Keratinocyte (primary cell): ENCODE results near the gene RPS15A. TPM values are rescaled to one million over a fixed set of nuclear protein-coding genes. Genes with fewer than 3 reads are reported as not detected.
"Not testable (repeated sequence)": the region's sequence is repeated elsewhere in the genome, so short reads cannot be mapped to it uniquely, and the experiment has no call there.

Source experiments
- DNase-seq: peaks from one replicate; pipeline ENCODE4 v3.0.0-alpha.2; 2011; ENCODE audit warnings: low read depth, missing footprints, low spot score
- FAIRE-seq: peaks from 2 replicates; lab custom pipeline; 2011; peaks lifted over from hg19 to GRCh38; lab: Jason Lieb, UNC
- H2AFZ ChIP-seq: 2 replicates; pipeline ENCODE4 v1.6.0; 2012; ENCODE audit warnings: low read length, control low read depth, inconsistent platforms; ENCODE audit not compliant: control insufficient read depth
- H3K27ac ChIP-seq: 2 replicates; pipeline ENCODE4 v1.5.1; 2011; ENCODE audit warnings: low read length; ENCODE audit not compliant: control insufficient read depth, insufficient read depth
- H3K27me3 ChIP-seq: 3 replicates; pipeline ENCODE4 v1.6.0; 2011; ENCODE audit warnings: low read length; ENCODE audit not compliant: control insufficient read depth, insufficient read depth; ENCODE audit errors: extremely low read depth
- H3K36me3 ChIP-seq, 2 experiments: 2 replicates in 1 of 2; 3 replicates in 1 of 2; pipeline ENCODE4 v1.5.1; 2011; ENCODE audit warnings: low read length in 2 of 2, mild to moderate bottlenecking in 1 of 2; ENCODE audit not compliant: control insufficient read depth in 2 of 2, insufficient read depth in 2 of 2; ENCODE audit errors: extremely low read depth in 1 of 2
- H3K4me1 ChIP-seq: 3 replicates; pipeline ENCODE4 v1.5.1; 2011; ENCODE audit warnings: low read length; ENCODE audit not compliant: control insufficient read depth, insufficient read depth; ENCODE audit errors: extremely low read depth
- H3K4me2 ChIP-seq: 3 replicates; pipeline ENCODE4 v1.6.0; 2011; ENCODE audit warnings: low read depth, low read length; ENCODE audit not compliant: control insufficient read depth, insufficient read depth; ENCODE audit errors: extremely low read depth
- H3K4me3 ChIP-seq, 3 experiments: fragments of 200-600 bp in 1 of 3; sonication (generic) in 1 of 3; 2 replicates in 2 of 3; 3 replicates in 1 of 3; pipeline ENCODE4 v1.5.1; 2011 to 2016; ENCODE audit warnings: low read length in 3 of 3, mild to moderate bottlenecking in 3 of 3, control low read depth in 2 of 3, inconsistent platforms in 1 of 3, low read depth in 1 of 3, mixed read lengths in 1 of 3, mixed run types in 1 of 3, moderate library complexity in 1 of 3; ENCODE audit not compliant: control insufficient read depth in 2 of 3, insufficient read depth in 2 of 3; ENCODE audit errors: extremely low read depth in 1 of 3
- H3K79me2 ChIP-seq: 2 replicates; pipeline ENCODE4 v1.6.0; 2012; ENCODE audit warnings: low read length; ENCODE audit not compliant: control insufficient read depth, insufficient read depth
- H3K9ac ChIP-seq: 3 replicates; pipeline ENCODE4 v1.6.0; 2011; ENCODE audit warnings: low read length; ENCODE audit not compliant: control insufficient read depth, insufficient read depth; ENCODE audit errors: extremely low read depth
- H3K9me1 ChIP-seq: 3 replicates; pipeline ENCODE4 v1.6.0; 2011; ENCODE audit warnings: low read length; ENCODE audit not compliant: control insufficient read depth, insufficient read depth; ENCODE audit errors: extremely low read depth
- H3K9me3 ChIP-seq: 2 replicates; pipeline ENCODE4 v1.5.1; 2012; ENCODE audit warnings: low read depth, low read length; ENCODE audit not compliant: control insufficient read depth
- H4K20me1 ChIP-seq: 3 replicates; pipeline ENCODE4 v1.6.0; 2011; ENCODE audit warnings: low read length; ENCODE audit not compliant: control insufficient read depth, insufficient read depth; ENCODE audit errors: extremely low read depth
- CTCF ChIP-seq, 3 experiments: IDR thresholded peaks in 1 of 3; conservative IDR thresholded peaks in 1 of 3; optimal IDR thresholded peaks in 1 of 3; 2 replicates in 2 of 3; 3 replicates in 1 of 3; pipeline versions ENCODE3 to v1.5.1; 2011; ENCODE audit warnings: low read length in 3 of 3, mild to moderate bottlenecking in 3 of 3, moderate library complexity in 2 of 3, control low read depth in 1 of 3, inconsistent platforms in 1 of 3; ENCODE audit not compliant: insufficient read depth in 2 of 3; ENCODE audit errors: extremely low read depth in 1 of 3
- EZH2 ChIP-seq: IDR thresholded peaks from one replicate; pipeline ENCODE4 v1.6.1; 2012; ENCODE audit warnings: inconsistent platforms, mild to moderate bottlenecking, low read length, moderate library complexity
- dilution Hi-C: fragments of 300-500 bp; cut with MboI; formaldehyde crosslinking; loops from one replicate; pipeline ENCODE4 v1.7.0; 2020; ENCODE audit warnings: low sequenced_read_pairs; ENCODE audit not compliant: extremely low pct_ligation_motif_present
- polyA plus RNA-seq, 5 experiments: library from polyadenylated mRNA; depleted of rRNA in 3 of 5; stranded (reverse) in 3 of 5; stranded (forward) in 1 of 5; unstranded in 1 of 5; fragments of >200 nt; gene quantifications; 1 replicate in 1 of 5; 2 replicates in 3 of 5; 3 replicates in 1 of 5; pipeline versions ENCODE4 v1.2.1 to v1.2.3, GENCODE V29; 2011 to 2012; ENCODE audit warnings: missing spikeins in 2 of 5, low read depth in 1 of 5, low replicate concordance in 1 of 5

Gene RPS15A
- polyA plus RNA-seq, 1 donor (not counting 4 experiments of a cell fraction or from before 2014, with no cell fraction given), result 4,116 TPM

DNA sequence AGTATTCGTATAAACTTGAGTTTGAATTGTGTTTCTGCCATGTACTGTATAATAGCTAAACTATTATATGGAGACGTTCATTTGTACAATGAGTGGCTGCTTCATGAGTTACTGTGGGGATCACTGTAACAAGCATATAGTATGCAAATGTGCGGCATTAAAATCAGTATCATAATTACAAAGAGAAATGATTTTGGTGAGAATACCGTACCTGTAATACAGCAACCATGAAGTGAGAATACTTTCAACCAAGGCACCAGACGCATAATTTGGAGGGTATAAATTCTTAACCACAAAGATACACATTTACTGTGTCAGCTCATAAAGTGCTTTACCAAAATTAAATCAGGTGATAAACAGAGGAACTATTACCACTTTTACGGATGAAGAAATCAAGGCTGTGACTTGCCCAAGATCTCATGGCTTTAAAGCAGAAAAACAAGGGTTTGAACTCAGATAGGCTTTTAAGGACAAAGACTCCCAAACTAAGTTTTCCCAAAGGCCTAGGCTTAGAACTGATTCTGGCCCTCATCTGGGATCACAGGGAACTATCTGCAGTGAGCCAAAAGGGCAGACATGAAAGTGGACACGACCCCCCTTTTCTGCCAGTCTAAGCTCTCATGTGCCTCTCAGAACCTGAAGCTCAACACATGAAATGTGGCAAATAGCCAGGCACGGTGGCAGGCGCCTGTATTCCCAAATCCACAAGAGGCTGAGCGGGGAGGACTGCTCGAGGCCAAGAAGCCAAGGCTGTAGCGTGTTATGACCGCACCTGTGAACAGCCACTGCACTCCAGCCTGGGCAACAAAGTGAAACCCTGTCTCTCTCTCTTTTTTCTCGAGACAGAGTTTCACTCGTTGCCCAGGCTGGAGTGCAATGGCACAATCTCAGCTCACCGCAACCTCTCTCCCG lies 6.4 kb downstream of the RPS15A start:
- no peak for DNase-seq
- peaks cover 30% of the 10 kb centered on the region for H3K4me1 ChIP-seq
- no peak overlapping the region for H3K9ac ChIP-seq
- dilution Hi-C loops, result no loop called here
- H3K27ac ChIP-seq, result no peak overlapping the region
- FAIRE-seq, result no peak
- no peak for TF ChIP-seq CTCF (optimal IDR thresholded peaks at IDR 0.05 in 1 of 3, IDR thresholded peaks at IDR 0.05 in 1 of 3, conservative IDR thresholded peaks at IDR 0.05 in 1 of 3; ENCODE audit: extremely low read depth in 1 of 3, insufficient read depth in 2 of 3, low read length in 3 of 3)
- TF ChIP-seq EZH2, result no peak
- H3K4me2 ChIP-seq, result no peak overlapping the region
- peaks cover 26 to 60% of the 10 kb centered on the region in 2 experiments for H3K36me3 ChIP-seq
- H2AFZ ChIP-seq, result no peak overlapping the region
- H3K4me3 ChIP-seq, result no peak overlapping the region
- no peaks in the 10 kb centered on the region for H3K9me3 ChIP-seq
- peaks cover 60% of the 10 kb centered on the region for H3K79me2 ChIP-seq
- H3K27me3 ChIP-seq, result no peaks in the 10 kb centered on the region
- H4K20me1 ChIP-seq, result peaks cover 60% of the 10 kb centered on the region
- peaks cover 5% of the 10 kb centered on the region for H3K9me1 ChIP-seq

- H3K4me3 ChIP-seq, result no peak overlapping the region
- H4K20me1 ChIP-seq, result peaks cover 55% of the 10 kb centered on the region
- H3K4me1 ChIP-seq, result peaks cover 24% of the 10 kb centered on the region
- peaks cover 24 to 52% of the 10 kb centered on the region in 2 experiments for H3K36me3 ChIP-seq
- no peak overlapping the region for H2AFZ ChIP-seq
- DNase-seq (no peak), FAIRE-seq (no peak)
- TF ChIP-seq EZH2, result no peak
- TF ChIP-seq CTCF (optimal IDR thresholded peaks at IDR 0.05 in 1 of 3, IDR thresholded peaks at IDR 0.05 in 1 of 3, conservative IDR thresholded peaks at IDR 0.05 in 1 of 3; ENCODE audit: extremely low read depth in 1 of 3, insufficient read depth in 2 of 3, low read length in 3 of 3), result no peak
- H3K27ac ChIP-seq, result no peak overlapping the region
- no peaks in the 10 kb centered on the region for H3K27me3 ChIP-seq
- peaks cover 52% of the 10 kb centered on the region for H3K79me2 ChIP-seq
- dilution Hi-C loops, result no loop called here
- H3K9me3 ChIP-seq, result no peaks in the 10 kb centered on the region
- no peak overlapping the region for H3K4me2 ChIP-seq
- H3K9me1 ChIP-seq, result peaks cover 5% of the 10 kb centered on the region
- H3K9ac ChIP-seq, result no peak overlapping the region
Observed at GRCh38 chr16:18782697-18783429, 7.3 kb downstream of the RPS15A start.

DNA sequence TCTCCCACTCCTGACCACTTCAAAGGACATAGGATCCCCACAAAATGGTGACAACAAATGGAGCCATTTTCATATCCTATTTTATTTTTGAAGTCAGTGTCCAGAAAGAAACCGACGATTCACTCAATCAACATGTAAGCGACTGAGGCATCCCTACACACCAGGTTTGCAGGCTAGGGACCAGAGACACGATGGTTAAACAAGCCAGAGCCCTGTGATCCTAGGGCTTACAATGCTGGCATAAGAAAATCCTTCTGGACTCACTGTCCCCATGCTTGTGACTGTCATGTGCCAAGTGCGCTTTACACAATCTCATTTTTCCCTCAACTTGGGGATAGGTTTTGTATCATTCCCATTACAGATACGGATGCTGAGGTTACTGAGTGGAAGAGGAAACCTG lies 8.9 kb downstream of the RPS15A start:
- H3K9me1 ChIP-seq, H3K27ac ChIP-seq, H3K9ac ChIP-seq, H3K4me1 ChIP-seq, FAIRE-seq, H3K4me3 ChIP-seq, H3K9me3 ChIP-seq, H2AFZ ChIP-seq, H3K27me3 ChIP-seq, H3K4me2 ChIP-seq, DNase-seq, dilution Hi-C loops: not testable (repeated sequence)
- peaks cover 38% of the 10 kb centered on the region for H4K20me1 ChIP-seq
- H3K79me2 ChIP-seq, result peaks cover 36% of the 10 kb centered on the region
- peaks cover 21 to 37% of the 10 kb centered on the region in 2 experiments for H3K36me3 ChIP-seq
